HepG2 (cell line): ENCODE results near the gene KRTAP3-2. TPM values are rescaled to one million over a fixed set of nuclear protein-coding genes. Genes with fewer than 3 reads are reported as not detected.

Experiments used
- IRF2 ChIP-seq: IDR thresholded peaks from 2 replicates; pipeline ENCODE4 v1.6.1; 2018; ENCODE audit warnings: missing genetic modification reagents, missing compliant biosample characterization
- TBP ChIP-seq: sonication (generic); formaldehyde crosslinking; IDR thresholded peaks from 2 replicates; pipeline ENCODE4 v1.5.0; 2020; ENCODE audit warnings: missing genetic modification reagents
- ZNF124 ChIP-seq: sonication (generic); formaldehyde crosslinking; IDR thresholded peaks from 2 replicates; pipeline ENCODE4 v1.4.0; 2020; ENCODE audit warnings: missing genetic modification reagents
- ZNF660 ChIP-seq: sonication (generic); formaldehyde crosslinking; IDR thresholded peaks from 2 replicates; pipeline ENCODE4 v1.5.1; 2020; ENCODE audit warnings: mild to moderate bottlenecking, low read depth, missing genetic modification reagents, borderline replicate concordance
- polyA plus RNA-seq, 8 experiments: library from polyadenylated mRNA; depleted of rRNA in 3 of 8; stranded (reverse) in 7 of 8; unstranded in 1 of 8; fragments of >200 nt; fragmentation: Illumina TruSeq in 4 of 8; extraction: Trizol in 4 of 8; gene quantifications; 2 replicates each; pipeline versions ENCODE4 v1.2.1 to v1.2.3, GENCODE V29; 2011 to 2016; ENCODE audit warnings: low read depth in 4 of 8, missing spikeins in 1 of 8, mixed read lengths in 1 of 8; ENCODE audit not compliant: insufficient read depth in 1 of 8
- total RNA-seq, 5 experiments: library from RNA; depleted of rRNA; stranded (reverse); fragments of >200 nt; fragmentation: Illumina TruSeq; extraction: Trizol; gene quantifications; 2 replicates each; pipeline ENCODE4 v1.2.3, GENCODE V29; 2016; ENCODE audit warnings: low read depth in 1 of 5
- TF ChIP-seq, protein P1 (sequence below): IDR thresholded peaks from 2 replicates; pipeline ENCODE4 v1.6.1; 2012; ENCODE audit warnings: low read length, improper control_type of control experiment
- TF ChIP-seq, protein P2 (sequence below): sonication (generic); formaldehyde crosslinking; IDR thresholded peaks from 2 replicates; pipeline ENCODE4 v1.5.1; 2020; ENCODE audit warnings: mild to moderate bottlenecking, moderate library complexity, missing genetic modification reagents
- TF ChIP-seq, protein P3 (sequence below), 2 experiments: fragments of 450-650 bp in 1 of 2; sonication (generic) in 1 of 2; formaldehyde crosslinking in 1 of 2; IDR thresholded peaks; 2 replicates each; pipeline versions ENCODE4 v1.6.1 to v1.8.0; 2016 to 2022; ENCODE audit warnings: antibody characterized with exemption in 1 of 2, mild to moderate bottlenecking in 1 of 2, missing genetic modification reagents in 1 of 2
- TF ChIP-seq, protein P4 (sequence below): sonication (generic); formaldehyde crosslinking; conservative IDR thresholded peaks from 2 replicates; pipeline ENCODE4 v1.4.0; 2020; ENCODE audit warnings: missing genetic modification reagents

Gene KRTAP3-2
- total and polyA plus RNA-seq, 2 of the 13 experiments (the other 11 are each of a cell fraction or from before 2014, with no cell fraction given): not detected

DNA sequence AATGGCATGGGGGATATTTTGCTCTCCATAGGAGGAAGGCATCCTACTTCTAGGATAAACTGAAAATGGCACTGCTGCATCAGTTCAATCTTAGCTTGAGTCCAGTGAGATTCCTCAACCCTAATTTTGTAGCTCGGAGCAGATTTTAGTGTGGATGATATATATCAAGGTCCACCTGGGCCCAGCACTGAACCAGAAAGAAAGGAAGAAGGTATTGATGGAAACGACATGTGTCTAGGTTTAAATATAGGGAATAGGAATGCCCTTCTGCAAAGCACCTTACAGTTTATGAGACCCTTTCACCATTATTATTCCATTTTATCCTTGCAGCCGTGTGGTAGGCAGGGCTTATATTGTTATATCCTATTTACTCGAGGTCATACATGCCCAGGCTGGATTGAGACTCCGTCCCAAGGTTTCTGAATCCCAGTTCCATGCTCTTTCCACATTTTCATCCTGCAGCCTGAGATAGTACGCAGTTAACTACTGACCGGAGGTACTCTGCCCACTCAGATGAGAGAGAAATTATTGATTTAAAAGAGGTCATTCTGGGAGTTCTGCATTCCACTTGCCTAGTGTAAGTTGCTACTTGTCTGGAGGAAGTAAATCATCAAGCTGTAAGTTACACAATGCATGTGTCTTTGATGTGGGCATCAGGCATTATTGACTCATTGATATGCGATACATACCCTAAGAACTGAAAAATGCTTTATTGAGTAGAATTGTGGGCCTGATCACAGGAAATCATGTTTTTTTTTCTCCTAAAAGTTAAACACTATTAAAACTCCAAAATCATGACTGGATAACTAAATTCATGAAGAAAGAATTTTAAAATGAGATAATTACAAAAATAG is 43.1 kb downstream of the KRTAP3-2 start (continued):
- TF ChIP-seq, protein P1, sequence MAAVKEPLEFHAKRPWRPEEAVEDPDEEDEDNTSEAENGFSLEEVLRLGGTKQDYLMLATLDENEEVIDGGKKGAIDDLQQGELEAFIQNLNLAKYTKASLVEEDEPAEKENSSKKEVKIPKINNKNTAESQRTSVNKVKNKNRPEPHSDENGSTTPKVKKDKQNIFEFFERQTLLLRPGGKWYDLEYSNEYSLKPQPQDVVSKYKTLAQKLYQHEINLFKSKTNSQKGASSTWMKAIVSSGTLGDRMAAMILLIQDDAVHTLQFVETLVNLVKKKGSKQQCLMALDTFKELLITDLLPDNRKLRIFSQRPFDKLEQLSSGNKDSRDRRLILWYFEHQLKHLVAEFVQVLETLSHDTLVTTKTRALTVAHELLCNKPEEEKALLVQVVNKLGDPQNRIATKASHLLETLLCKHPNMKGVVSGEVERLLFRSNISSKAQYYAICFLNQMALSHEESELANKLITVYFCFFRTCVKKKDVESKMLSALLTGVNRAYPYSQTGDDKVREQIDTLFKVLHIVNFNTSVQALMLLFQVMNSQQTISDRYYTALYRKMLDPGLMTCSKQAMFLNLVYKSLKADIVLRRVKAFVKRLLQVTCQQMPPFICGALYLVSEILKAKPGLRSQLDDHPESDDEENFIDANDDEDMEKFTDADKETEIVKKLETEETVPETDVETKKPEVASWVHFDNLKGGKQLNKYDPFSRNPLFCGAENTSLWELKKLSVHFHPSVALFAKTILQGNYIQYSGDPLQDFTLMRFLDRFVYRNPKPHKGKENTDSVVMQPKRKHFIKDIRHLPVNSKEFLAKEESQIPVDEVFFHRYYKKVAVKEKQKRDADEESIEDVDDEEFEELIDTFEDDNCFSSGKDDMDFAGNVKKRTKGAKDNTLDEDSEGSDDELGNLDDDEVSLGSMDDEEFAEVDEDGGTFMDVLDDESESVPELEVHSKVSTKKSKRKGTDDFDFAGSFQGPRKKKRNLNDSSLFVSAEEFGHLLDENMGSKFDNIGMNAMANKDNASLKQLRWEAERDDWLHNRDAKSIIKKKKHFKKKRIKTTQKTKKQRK: no peak
- TF ChIP-seq, protein P2, sequence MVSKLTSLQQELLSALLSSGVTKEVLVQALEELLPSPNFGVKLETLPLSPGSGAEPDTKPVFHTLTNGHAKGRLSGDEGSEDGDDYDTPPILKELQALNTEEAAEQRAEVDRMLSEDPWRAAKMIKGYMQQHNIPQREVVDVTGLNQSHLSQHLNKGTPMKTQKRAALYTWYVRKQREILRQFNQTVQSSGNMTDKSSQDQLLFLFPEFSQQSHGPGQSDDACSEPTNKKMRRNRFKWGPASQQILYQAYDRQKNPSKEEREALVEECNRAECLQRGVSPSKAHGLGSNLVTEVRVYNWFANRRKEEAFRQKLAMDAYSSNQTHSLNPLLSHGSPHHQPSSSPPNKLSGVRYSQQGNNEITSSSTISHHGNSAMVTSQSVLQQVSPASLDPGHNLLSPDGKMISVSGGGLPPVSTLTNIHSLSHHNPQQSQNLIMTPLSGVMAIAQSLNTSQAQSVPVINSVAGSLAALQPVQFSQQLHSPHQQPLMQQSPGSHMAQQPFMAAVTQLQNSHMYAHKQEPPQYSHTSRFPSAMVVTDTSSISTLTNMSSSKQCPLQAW (CRISPR knock-in tag): peak; percentile 98
- TF ChIP-seq ZNF660 (CRISPR knock-in tag) (no peak), IRF2 (CRISPR knock-in tag) (peak; percentile 96), ZNF124 (CRISPR knock-in tag) (peak; percentile 88), TBP (CRISPR knock-in tag) (0 out of 2 replicates have a peak, but pooled peaks have one; percentile 74)
- TF ChIP-seq, protein P3, sequence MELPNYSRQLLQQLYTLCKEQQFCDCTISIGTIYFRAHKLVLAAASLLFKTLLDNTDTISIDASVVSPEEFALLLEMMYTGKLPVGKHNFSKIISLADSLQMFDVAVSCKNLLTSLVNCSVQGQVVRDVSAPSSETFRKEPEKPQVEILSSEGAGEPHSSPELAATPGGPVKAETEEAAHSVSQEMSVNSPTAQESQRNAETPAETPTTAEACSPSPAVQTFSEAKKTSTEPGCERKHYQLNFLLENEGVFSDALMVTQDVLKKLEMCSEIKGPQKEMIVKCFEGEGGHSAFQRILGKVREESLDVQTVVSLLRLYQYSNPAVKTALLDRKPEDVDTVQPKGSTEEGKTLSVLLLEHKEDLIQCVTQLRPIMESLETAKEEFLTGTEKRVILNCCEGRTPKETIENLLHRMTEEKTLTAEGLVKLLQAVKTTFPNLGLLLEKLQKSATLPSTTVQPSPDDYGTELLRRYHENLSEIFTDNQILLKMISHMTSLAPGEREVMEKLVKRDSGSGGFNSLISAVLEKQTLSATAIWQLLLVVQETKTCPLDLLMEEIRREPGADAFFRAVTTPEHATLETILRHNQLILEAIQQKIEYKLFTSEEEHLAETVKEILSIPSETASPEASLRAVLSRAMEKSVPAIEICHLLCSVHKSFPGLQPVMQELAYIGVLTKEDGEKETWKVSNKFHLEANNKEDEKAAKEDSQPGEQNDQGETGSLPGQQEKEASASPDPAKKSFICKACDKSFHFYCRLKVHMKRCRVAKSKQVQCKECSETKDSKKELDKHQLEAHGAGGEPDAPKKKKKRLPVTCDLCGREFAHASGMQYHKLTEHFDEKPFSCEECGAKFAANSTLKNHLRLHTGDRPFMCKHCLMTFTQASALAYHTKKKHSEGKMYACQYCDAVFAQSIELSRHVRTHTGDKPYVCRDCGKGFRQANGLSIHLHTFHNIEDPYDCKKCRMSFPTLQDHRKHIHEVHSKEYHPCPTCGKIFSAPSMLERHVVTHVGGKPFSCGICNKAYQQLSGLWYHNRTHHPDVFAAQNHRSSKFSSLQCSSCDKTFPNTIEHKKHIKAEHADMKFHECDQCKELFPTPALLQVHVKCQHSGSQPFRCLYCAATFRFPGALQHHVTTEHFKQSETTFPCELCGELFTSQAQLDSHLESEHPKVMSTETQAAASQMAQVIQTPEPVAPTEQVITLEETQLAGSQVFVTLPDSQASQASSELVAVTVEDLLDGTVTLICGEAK (IDR thresholded peaks at IDR 0.05): no peak
- TF ChIP-seq, protein P3 (CRISPR knock-in tag; IDR thresholded peaks at IDR 0.05): peak; percentile 53; the same call in 1 of the 2 replicates
- TF ChIP-seq, protein P4, sequence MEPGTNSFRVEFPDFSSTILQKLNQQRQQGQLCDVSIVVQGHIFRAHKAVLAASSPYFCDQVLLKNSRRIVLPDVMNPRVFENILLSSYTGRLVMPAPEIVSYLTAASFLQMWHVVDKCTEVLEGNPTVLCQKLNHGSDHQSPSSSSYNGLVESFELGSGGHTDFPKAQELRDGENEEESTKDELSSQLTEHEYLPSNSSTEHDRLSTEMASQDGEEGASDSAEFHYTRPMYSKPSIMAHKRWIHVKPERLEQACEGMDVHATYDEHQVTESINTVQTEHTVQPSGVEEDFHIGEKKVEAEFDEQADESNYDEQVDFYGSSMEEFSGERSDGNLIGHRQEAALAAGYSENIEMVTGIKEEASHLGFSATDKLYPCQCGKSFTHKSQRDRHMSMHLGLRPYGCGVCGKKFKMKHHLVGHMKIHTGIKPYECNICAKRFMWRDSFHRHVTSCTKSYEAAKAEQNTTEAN (CRISPR knock-in tag): peak; percentile 76; the same call in 1 of the 2 replicates
